GM18861 (cell line): ENCODE results near the gene CCR7.
"Not testable (repeated sequence)": the region's sequence is repeated elsewhere in the genome, so short reads cannot be mapped to it uniquely, and the experiment has no call there.

Experiments
- ATAC-seq: cut with Tn5 transposase; IDR thresholded peaks from one replicate; pipeline ENCODE4 v1.9.1; 2021; ENCODE audit not compliant: unreplicated experiment

CCR7 gene

GRCh38 chr17:40597556-40598300, 32.5 kb upstream of the CCR7 start:
- ATAC-seq, result no peak

- no peak for ATAC-seq
Measured at GRCh38 chr17:40597156-40597555, 31.9 kb upstream of the CCR7 start.

- ATAC-seq, result no peak
Measured at GRCh38 chr17:40596261-40596919, 31.1 kb upstream of the CCR7 start.

GRCh38 chr17:40590742-40591141, 25.5 kb upstream of the CCR7 start:
- ATAC-seq, result no peak

GRCh38 chr17:40588552-40588951, 23.3 kb upstream of the CCR7 start:
- no peak for ATAC-seq

GRCh38 chr17:40586264-40586663, 21.0 kb upstream of the CCR7 start:
- ATAC-seq, result not testable (repeated sequence)

- not testable (repeated sequence) for ATAC-seq
Measured at GRCh38 chr17:40584950-40585349, 19.7 kb upstream of the CCR7 start.

GRCh38 chr17:40582328-40582901, 17.1 kb upstream of the CCR7 start:
- peak; percentile 76 for ATAC-seq

- ATAC-seq, result no peak
Measured at GRCh38 chr17:40580140-40580539, 14.9 kb upstream of the CCR7 start.

- no peak for ATAC-seq
Measured at GRCh38 chr17:40579471-40579870, 14.2 kb upstream of the CCR7 start.

GRCh38 chr17:40577611-40578065, 12.4 kb upstream of the CCR7 start:
- peak; percentile 52 for ATAC-seq

GRCh38 chr17:40576113-40576740, 11.0 kb upstream of the CCR7 start:
- ATAC-seq, result no peak

- ATAC-seq, result no peak
Measured at GRCh38 chr17:40574292-40574691, 9.0 kb upstream of the CCR7 start.

- ATAC-seq, result not testable (repeated sequence)
Measured at GRCh38 chr17:40572245-40572993, 7.1 kb upstream of the CCR7 start.

- ATAC-seq, result no peak
Measured at GRCh38 chr17:40568074-40568836, 3.0 kb upstream of the CCR7 start.

GRCh38 chr17:40567377-40567776, 2.1 kb upstream of the CCR7 start:
- ATAC-seq, result no peak

GRCh38 chr17:40565769-40566409, 617 bp upstream of the CCR7 start:
- no peak for ATAC-seq

- no peak for ATAC-seq
Measured at GRCh38 chr17:40564195-40564882, 933 bp downstream of the CCR7 start.
